Stimulated activated CD8-positive, alpha-beta memory T cell treated with anti-CD3 and anti-CD28 coated beads, Interleukin-2, amount 100 ng/mL, for 48 hours (primary cell): ENCODE results near the gene EIF4G3.
"Not testable (repeated sequence)": the region's sequence is repeated elsewhere in the genome, so short reads cannot be mapped to it uniquely, and the experiment has no call there.

Experiments used
- DNase-seq, 2 donors: peaks; one replicate each; pipeline ENCODE4 v3.0.0-alpha.2; 2020; ENCODE audit warnings: low read depth in 2 of 2

The EIF4G3 gene

DNA sequence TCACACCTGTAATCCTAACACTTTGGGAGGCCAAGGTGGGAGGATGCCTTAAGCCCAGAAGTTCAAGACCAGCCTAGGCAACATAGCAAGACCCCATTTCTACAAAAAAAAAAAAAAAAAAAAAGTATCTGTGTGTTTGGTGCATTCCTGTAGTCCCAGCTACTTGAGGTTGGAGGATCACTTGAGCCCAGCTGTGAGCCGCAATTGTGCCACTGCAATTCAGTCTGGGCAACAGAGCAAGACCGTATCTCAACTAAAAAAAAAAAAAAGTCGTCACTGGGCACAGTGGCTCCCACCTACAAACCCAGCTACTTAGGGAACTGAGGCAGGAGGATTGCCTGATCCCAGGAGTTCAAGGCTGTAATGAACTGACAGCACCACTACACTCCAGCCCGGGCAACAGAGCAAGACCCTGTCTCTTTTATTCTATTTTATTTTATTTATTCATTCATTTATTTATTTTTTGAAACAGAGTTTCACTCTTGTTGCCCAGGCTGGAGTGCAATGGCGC is 8.6 kb upstream of the EIF4G3 start:
- no peak for DNase-seq

DNA sequence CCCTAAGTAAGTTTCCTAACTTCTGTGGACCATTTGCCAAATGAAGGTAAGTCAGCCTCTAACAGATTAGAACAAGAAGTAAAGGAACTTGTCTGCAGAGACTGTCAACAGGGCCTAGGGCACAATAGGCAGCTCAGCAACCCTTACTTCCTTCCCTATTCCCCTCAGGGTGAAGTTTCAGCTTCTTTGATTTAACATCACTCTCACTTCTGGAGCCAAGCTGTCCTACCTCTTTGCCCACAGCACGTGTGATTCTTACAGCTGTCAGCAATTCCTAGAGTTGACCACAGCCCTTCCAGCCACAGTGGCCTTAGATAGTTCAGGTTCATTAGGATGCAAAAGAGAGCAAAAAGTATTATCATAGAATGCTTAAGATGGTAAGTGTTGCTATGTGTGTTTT is 7.6 kb upstream of the EIF4G3 start:
- DNase-seq: no peak

DNA sequence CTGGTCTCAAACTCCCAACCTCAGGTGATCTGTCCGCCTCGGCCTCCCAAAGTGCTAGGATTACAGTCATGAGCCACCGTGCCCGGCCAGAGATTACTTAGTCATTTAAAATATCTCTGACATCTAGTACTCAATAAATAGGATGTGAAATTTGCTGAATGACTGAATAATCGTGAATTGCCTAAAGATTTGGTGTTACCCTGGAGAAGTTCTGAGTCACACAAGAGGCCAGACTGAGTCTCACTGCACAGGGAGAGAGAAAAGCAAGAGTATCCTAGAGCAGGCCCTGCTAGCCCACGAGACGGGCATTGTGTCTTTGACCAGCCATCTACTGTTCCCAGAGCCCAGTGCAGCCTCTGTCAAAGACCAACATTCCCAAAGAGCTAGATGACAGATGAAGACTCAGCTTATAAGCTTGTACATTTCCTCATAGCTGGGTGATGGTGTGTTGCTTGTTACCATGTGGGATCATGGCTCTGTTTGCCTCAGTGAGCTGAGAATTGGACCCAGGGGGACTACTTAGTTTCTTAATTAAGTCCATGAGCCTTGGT is 5.6 kb upstream of the EIF4G3 start:
- no peak for DNase-seq

DNA sequence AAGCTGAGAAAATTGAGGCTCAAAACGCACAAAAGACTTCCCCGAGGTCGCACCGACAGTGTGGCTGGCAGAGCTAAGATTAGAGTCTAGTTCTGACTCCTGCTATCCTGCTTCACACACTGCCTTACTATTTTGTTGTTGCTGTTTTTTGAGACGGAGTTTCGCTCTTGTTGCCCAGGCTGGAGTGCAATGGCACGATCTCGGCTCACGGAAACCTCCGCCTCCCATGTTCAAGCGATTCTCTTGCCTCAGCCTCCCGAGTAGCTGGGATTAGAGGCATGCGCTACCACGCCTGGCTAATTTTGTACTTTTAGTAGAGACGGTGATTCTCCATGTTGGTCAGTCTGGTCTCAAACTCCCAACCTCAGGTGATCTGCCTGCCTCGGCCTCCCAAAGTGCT is 1.6 kb upstream of the EIF4G3 start:
- DNase-seq: not testable (repeated sequence)

DNA sequence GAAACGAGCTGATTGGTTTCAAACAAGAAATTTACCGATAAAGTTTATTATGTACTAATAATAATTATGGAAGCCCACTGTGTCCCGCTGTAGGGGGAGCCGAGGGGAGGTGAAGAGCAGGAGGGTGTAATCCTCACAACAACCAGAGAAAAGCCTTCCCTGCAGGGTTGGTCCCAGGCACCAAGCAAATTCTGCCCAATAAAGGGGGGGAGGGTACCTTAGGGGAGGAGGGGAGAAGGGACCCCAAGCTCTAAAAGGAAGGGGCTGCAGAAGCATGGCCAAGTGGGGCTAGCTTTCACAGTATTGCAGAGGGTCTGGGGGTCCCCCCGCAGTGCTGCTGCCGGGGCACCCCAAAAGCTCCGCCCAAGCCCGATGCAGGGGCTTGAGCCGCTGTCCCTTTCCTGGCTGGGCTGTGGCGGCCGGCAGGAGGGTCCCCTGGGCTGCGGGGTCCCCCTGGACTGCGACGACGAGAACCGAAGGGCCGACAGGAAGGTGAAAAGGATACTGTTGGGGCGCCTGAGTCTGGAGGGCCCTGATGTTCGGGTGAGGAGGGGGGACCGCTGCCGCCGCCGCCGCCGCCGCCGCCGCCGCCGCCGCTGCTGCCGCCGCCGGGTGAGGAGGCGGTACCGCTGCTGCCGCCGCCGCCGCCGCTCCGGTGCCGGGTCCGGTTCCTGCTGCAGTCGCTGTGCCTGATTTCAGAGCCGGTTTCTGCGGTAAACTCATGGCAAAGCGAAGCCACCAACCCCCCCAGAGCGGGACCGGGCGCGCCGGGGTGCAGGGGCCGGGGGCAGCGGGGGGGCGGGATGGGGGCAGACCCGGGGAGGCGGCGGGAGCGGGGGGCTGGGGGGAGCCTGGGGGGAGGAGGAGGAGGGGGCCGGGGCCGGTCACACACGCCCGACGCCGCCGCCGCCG is 771 bp downstream of the EIF4G3 start:
- DNase-seq: peak; percentile 7 to 12

DNA sequence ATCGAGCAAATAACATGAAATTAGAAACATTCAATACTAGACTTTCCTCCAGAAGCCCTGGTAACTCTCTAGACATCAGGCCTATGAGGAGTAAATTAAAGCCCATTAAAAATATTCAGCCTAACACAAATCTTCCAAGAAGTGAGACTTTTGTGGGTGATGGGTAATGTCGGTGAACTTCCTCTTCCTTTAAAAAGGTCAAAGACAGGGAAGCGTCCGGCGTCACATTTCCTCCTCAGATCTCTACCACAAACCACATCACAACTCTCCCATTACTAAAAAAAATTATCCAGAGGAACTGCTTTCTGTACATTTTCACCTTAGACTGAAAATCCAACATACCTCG is 1.4 kb downstream of the EIF4G3 start:
- DNase-seq: peak in 1 of 2 donors; percentile 3

DNA sequence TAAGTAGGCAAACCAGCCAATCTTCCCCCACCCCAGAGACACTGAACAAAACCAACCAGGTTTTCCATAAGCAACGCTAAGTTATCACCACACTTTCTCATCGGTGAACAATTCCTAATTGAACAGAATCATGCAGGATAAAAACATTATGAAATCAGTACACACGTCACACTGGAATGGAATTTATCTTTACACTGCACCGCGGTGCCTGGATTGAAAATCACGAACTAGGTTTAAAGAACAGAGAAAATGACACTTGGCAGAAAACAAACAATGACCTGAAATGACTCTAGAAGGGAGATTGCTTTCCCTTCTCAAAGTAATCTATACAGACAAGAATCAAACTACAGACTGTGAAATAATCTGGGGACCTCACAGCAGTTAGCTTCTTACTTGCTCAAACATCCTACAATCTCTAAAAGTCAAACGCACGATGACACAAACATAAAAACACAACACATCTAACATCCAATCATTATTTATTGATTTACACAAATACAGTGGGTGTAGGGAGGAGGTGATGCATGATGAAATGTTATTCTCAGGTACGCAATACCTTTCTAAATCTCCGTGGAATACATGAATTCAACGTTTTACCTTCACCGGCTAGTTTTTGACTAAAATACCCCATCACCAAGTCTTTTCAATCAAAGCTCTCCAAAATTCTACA is 1.9 kb downstream of the EIF4G3 start:
- DNase-seq: no peak

- DNase-seq: no peak
Measured at GRCh38 chr1:21174230-21174629, 2.5 kb downstream of the EIF4G3 start.

DNA sequence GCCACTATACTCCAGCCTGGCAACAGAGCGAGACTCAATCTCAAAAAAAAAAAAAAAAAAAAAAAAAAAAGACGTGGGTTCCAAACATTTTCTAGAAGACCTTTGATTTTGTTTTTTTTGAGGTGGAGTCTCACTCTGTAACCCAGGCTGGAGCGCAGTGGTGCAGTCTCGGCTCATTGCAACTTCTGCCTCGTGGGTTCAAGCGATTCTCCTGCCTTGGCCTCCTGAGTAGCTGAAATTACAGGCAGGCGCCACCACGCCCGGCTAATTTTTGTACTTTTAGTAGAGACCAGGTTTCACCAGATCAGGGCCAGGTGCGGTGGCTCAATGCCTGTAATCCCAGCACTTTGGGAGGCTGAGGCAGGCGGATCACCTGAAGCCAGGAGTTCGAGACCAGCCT is 3.6 kb downstream of the EIF4G3 start:
- DNase-seq: not testable (repeated sequence)

- not testable (repeated sequence) for DNase-seq
Measured at GRCh38 chr1:21170837-21171236, 5.9 kb downstream of the EIF4G3 start.

DNA sequence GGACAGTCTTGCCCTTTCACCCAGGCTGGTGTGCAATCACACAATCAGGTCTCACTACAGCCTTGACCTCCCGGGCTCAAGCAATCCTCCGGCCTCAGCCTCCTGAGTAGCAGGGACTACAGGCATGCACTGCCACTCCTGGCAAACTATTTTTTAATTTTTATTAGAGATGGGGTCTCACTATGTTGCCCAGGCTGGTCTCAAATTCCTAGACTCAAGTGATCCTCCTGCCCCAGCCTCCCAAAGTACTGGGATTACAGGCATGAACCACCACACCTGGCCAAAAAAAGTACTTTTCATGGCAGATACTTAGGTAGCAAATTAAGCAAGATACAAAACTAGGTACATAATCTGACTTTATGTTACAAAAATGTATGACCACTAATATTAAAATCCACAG is 8.3 kb downstream of the EIF4G3 start:
- DNase-seq: no peak

GRCh38 chr1:21165646-21166045 is 11.1 kb downstream of the EIF4G3 start:
- DNase-seq: no peak

- no peak for DNase-seq
Measured at GRCh38 chr1:21165076-21165475, 11.6 kb downstream of the EIF4G3 start.

- no peak for DNase-seq
Measured at GRCh38 chr1:21164266-21164665, 12.4 kb downstream of the EIF4G3 start.

- DNase-seq: no peak
Measured at GRCh38 chr1:21162740-21163464, 13.8 kb downstream of the EIF4G3 start.

DNA sequence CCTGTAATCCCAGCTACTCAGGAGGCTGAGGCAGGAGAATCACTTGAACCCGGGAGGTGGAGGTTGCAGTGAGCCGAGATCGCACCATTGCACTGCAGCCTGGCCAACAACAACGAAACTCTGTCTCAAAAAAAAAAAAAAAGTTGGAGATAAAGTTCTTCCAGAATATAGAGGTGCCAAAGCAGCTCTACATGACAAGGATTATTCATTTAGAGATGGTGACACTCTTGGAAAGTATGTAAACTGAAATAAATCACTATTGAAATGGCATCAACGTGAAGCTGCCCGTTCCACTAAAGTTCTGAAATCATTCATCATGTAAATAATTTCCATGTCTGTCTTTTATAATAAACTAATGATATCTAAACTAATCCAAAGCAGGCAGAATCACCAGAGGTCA is 14.9 kb downstream of the EIF4G3 start:
- no peak for DNase-seq

DNA sequence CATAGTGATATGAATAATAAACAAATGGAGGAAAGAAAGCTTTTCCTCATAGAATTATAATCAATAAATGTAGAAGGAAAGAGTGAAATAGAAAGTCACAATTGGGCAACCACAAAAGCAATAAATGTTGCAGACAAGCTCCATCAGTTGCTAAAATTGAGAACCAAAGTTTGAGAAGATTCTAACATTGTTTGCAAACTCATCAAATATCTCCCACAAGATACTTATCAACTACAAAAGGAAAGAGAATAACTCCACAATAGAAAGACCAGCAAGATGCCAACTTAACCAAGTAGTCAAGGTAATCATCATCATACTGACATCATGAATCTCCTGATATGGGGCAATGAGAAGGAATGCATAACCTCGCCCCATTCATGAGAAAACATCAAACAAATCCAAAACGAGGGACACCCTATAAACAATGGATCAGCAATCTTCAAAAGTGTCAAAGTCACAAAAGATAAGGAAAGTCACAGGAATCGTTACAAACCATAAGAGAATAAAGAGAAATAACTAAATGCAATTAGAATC is 16.4 kb downstream of the EIF4G3 start:
- DNase-seq: no peak

DNA sequence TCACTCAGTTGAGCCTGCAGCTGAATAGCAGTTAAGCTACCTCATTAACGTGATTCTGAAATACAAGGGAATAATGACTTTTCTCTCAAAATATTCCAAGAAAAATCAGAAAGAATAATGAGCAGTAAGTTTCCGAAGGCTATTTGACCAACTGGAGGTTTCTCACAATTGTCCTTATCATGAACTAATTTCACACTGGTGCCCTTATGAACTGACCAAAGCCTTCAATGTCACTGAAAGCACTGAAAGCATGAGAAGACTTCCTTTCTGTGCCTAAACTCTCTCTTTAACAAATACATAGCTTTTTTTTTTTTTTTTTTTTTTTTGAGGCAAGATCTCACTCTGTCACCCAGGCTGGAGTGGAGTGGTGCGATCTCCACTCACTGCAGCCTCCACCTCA is 18.8 kb downstream of the EIF4G3 start:
- no peak for DNase-seq

DNA sequence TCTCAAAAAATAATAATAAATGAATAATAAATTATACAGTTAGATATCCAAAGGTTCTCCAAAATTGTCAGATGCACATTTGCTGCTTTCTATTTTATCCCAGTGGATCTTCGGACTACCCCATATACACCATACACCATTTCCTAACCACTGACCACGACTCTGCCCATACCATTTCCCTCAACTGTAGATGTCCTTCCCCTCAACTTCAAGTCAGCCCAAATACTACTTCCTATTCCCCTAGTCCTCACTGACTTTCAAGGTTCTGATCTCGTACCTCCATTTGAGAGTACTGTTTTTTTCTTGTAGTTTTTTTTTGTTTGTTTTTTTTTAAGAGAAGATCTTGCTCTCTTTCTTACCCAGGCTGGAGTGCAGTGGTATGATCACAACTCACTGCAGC is 19.6 kb downstream of the EIF4G3 start:
- DNase-seq: no peak

GRCh38 chr1:21156019-21156418 is 20.7 kb downstream of the EIF4G3 start:
- no peak for DNase-seq

DNA sequence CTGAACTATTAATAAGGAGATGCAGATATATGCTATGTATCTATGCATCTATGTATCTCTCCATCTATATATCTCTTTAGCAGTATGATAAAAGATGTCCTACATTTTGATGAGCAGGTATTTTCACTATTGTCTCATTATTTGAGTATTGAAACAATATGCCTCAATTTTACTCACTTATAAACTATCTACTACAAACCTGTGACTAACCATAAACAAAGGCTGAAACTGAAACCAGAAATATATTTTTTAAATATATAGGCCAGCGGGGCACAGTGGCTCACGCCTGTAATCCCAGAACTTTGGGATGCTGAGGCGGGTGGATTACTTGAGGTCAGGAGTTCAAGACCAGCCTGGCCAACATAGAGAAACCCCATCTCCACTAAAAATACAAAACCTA is 22.0 kb downstream of the EIF4G3 start:
- no peak for DNase-seq

DNA sequence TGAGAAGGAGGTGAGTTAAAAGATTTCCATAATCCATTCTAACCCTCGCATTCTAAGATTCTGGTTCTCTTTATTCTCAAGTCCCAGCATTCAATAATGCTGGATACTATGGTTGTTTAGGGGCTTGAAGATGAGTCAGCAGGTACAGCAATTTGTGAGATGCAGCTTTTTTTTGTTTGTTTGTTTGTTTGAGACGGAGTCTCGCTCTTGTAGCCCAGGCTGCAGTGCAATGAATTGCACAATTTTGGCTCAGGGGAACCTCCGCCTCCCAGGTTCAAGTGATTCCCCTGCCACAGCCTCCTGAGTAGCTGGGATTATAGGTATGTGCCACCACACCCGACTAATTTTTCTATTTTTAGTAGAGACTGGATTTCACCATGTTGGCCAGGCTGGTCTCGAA is 23.3 kb downstream of the EIF4G3 start:
- no peak for DNase-seq
